ENCODE results near the gene SLC6A20.

SLC6A20 gene

DNA sequence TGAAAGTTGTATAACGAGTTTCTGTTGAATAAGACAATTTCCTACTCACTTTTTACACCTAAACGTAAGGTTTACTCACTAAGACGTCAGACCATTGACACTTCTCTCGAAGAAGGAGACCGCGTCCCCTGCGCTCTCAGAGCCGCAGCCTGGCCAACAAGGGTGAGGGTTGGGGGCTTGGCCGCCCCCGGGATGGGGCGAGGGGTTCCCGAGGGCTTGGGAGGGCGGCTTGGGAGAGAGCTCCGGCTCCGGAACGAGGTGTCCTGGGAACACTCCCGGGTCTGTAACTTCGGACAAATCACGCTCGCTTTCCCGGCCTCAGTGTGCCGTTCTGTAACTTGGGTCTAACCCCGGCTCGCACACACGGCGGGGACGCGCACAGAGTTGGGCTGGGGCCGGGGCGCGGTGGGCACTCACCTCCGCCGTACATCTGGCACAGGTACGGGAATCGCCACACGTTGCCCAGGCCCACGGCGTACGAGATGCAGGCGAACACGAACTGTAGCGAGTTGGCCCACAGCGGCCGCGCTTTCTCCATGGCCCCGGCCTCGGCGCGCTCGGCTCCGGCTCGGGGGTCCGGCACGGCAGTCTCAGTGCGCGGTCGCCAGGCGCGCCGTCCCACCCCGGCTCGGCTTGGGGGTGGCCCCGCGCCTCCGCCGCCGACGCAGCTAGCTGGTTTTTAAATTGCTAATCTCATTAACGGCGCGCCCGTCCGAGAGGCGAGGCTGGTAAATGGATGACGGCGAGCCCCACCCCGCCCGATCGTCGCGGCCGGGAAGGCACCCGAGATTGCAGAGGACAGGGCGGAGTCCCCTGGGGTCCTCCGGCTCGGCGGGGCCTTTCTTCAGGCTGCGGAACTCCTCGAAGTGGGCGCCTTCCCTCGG is at the start of gene SLC6A20:
TSS of gene SLC6A20 (minus strand) at position 655 of the 884 bp plus-strand sequence. CDS start at position 538, 117 bp downstream.
- peaks cover 4% of the 10 kb centered on the region; the same call in 1 of the 2 replicates for H3K36me3 ChIP-seq (ENCODE audit: insufficient read depth, low read length)
- no peak for DNase-seq
- no peak within 1 kb of the TSS for H3K4me3 ChIP-seq (ENCODE audit: low read depth in 1 of 2, low read length in 2 of 2)
- no peaks in the 10 kb centered on the region for H3K27me3 ChIP-seq (ENCODE audit: insufficient read depth, low read length, poor library complexity)
- no peaks in the 10 kb centered on the region for H3K4me1 ChIP-seq (ENCODE audit: insufficient read depth, low read length)
- H3K9me3 ChIP-seq (ENCODE audit: insufficient read depth, low read length, severe bottlenecking) = no peaks in the 10 kb centered on the region
- H2AFZ ChIP-seq (ENCODE audit: low read depth, low read length) = no peak within 1 kb of the TSS
- TF ChIP-seq, protein P1, sequence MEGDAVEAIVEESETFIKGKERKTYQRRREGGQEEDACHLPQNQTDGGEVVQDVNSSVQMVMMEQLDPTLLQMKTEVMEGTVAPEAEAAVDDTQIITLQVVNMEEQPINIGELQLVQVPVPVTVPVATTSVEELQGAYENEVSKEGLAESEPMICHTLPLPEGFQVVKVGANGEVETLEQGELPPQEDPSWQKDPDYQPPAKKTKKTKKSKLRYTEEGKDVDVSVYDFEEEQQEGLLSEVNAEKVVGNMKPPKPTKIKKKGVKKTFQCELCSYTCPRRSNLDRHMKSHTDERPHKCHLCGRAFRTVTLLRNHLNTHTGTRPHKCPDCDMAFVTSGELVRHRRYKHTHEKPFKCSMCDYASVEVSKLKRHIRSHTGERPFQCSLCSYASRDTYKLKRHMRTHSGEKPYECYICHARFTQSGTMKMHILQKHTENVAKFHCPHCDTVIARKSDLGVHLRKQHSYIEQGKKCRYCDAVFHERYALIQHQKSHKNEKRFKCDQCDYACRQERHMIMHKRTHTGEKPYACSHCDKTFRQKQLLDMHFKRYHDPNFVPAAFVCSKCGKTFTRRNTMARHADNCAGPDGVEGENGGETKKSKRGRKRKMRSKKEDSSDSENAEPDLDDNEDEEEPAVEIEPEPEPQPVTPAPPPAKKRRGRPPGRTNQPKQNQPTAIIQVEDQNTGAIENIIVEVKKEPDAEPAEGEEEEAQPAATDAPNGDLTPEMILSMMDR (IDR thresholded peaks at IDR 0.05; ENCODE audit: borderline replicate concordance, extremely low read depth, low read length, poor library complexity, severe bottlenecking) = no peak
- TF ChIP-seq EZH2 (IDR thresholded peaks at IDR 0.05; ENCODE audit: borderline replicate concordance, low read depth, low read length, severe bottlenecking) = no peak
- no peak for ATAC-seq (ENCODE audit: insufficient read depth, low read depth)
- H3K27ac ChIP-seq (ENCODE audit: low read length) = no peak within 1 kb of the TSS
- H3K4me2 ChIP-seq (ENCODE audit: insufficient read depth, low read length) = no peak within 1 kb of the TSS
- no peaks in the 10 kb centered on the region for H4K20me1 ChIP-seq (ENCODE audit: insufficient read depth, low read length)
- no peaks in the 10 kb centered on the region for H3K79me2 ChIP-seq (ENCODE audit: insufficient read depth, low read length)
- H3K9ac ChIP-seq (ENCODE audit: low read depth, low read length) = no peak within 1 kb of the TSS

- Histone ChIP-seq H2AFZ (ENCODE audit: low read depth, low read length) (no peak overlapping the region), H3K36me3 (ENCODE audit: insufficient read depth, low read length) (peaks cover 97% of the 10 kb centered on the region), H4K20me1 (ENCODE audit: insufficient read depth, low read length) (peaks cover 63% of the 10 kb centered on the region), H3K79me2 (ENCODE audit: insufficient read depth, low read length) (peaks cover 100% of the 10 kb centered on the region), H3K27ac (ENCODE audit: low read length) (peak overlapping the region; percentile 38; the same call in 1 of the 2 replicates), H3K27me3 (ENCODE audit: insufficient read depth, low read length, poor library complexity) (no peaks in the 10 kb centered on the region), H3K9me3 (ENCODE audit: insufficient read depth, low read length, severe bottlenecking) (no peaks in the 10 kb centered on the region), H3K9ac (ENCODE audit: low read depth, low read length) (no peak overlapping the region), H3K4me3 (ENCODE audit: low read depth in 1 of 2, low read length in 2 of 2) (no peak overlapping the region), H3K4me2 (ENCODE audit: insufficient read depth, low read length) (no peak overlapping the region), H3K4me1 (ENCODE audit: insufficient read depth, low read length) (peaks cover 18% of the 10 kb centered on the region)
- ATAC-seq (ENCODE audit: insufficient read depth, low read depth) (no peak), DNase-seq (no peak)
- TF ChIP-seq, protein P1 (IDR thresholded peaks at IDR 0.05; ENCODE audit: borderline replicate concordance, extremely low read depth, low read length, poor library complexity, severe bottlenecking) = no peak
- TF ChIP-seq EZH2 (IDR thresholded peaks at IDR 0.05; ENCODE audit: borderline replicate concordance, low read depth, low read length, severe bottlenecking) = no peak
Measured at GRCh38 chr3:45844616-45845015, 48.3 kb upstream of the SLC6A20 start.

- Histone ChIP-seq H3K9me3 (ENCODE audit: insufficient read depth, low read length, severe bottlenecking) (no peaks in the 10 kb centered on the region), H4K20me1 (ENCODE audit: insufficient read depth, low read length) (peaks cover 72% of the 10 kb centered on the region), H3K4me1 (ENCODE audit: insufficient read depth, low read length) (peaks cover 15% of the 10 kb centered on the region), H3K36me3 (ENCODE audit: insufficient read depth, low read length) (peaks cover 94% of the 10 kb centered on the region), H3K4me3 (ENCODE audit: low read depth in 1 of 2, low read length in 2 of 2) (no peak overlapping the region), H3K27me3 (ENCODE audit: insufficient read depth, low read length, poor library complexity) (no peaks in the 10 kb centered on the region), H3K27ac (ENCODE audit: low read length) (peak overlapping the region; percentile 7), H2AFZ (ENCODE audit: low read depth, low read length) (no peak overlapping the region), H3K79me2 (ENCODE audit: insufficient read depth, low read length) (peaks cover 100% of the 10 kb centered on the region), H3K9ac (ENCODE audit: low read depth, low read length) (no peak overlapping the region), H3K4me2 (ENCODE audit: insufficient read depth, low read length) (no peak overlapping the region)
- DNase-seq (no peak), ATAC-seq (ENCODE audit: insufficient read depth, low read depth) (no peak)
- no peak for TF ChIP-seq EZH2 (IDR thresholded peaks at IDR 0.05; ENCODE audit: borderline replicate concordance, low read depth, low read length, severe bottlenecking)
Measured at GRCh38 chr3:45842851-45843625, 46.7 kb upstream of the SLC6A20 start.
